ENCODE data around the gene TRPV3. TPM values are rescaled to one million over a fixed set of nuclear protein-coding genes. Genes with fewer than 3 reads are reported as not detected.

Gene TRPV3
- total RNA-seq = 1.0 and 4.7 TPM in 2 replicates

GRCh38 chr17:3557768-3558583 is at the start of gene TRPV3:
Gene TRPV3 (minus strand): TSS chr17:3557812. CDS start chr17:3554850, 2,962 bp downstream.

GRCh38 chr17:3475812-3476610 is 81.6 kb downstream of the TRPV3 start, which contains the start of gene ASPA:
Gene ASPA (plus strand): TSS chr17:3475997. CDS start chr17:3476160, 163 bp downstream.

GRCh38 chr17:3471599-3471998 is 86.0 kb downstream of the TRPV3 start, which contains the start of gene SPATA22:
Gene SPATA22 (minus strand): TSS chr17:3471819. CDS start chr17:3469325, 2,494 bp downstream.

Other genes with a start within 250 kb of the TRPV3 start
- not detected in 2 replicates for gene OR3A2, start 171.5 kb downstream of the TRPV3 start, total RNA-seq
- not detected in 2 replicates for gene OR1E1, start 159.4 kb downstream of the TRPV3 start, total RNA-seq
- not detected in 2 replicates for gene OR3A3, start 146.4 kb downstream of the TRPV3 start, total RNA-seq
- not detected in 2 replicates for gene OR1E2, start 124.0 kb downstream of the TRPV3 start, total RNA-seq
- 0.56 TPM in 1 of 2 replicates, not detected in the other for gene SPATA22, start 86.0 kb downstream of the TRPV3 start, total RNA-seq
- 7.0 and 7.8 TPM in 2 replicates for gene ASPA, start 81.8 kb downstream of the TRPV3 start, total RNA-seq
- 1.5 and 2.3 TPM in 2 replicates for gene TRPV1, start 51.6 kb upstream of the TRPV3 start, total RNA-seq
- 8.3 and 10.7 TPM in 2 replicates for gene SHPK, start 78.4 kb upstream of the TRPV3 start, total RNA-seq
- gene CTNS, start 78.9 kb upstream of the TRPV3 start, total RNA-seq = 13.9 and 23.1 TPM in 2 replicates
- 169 and 191 TPM in 2 replicates for gene TAX1BP3, start 110.8 kb upstream of the TRPV3 start, total RNA-seq
- gene EMC6, start 111.0 kb upstream of the TRPV3 start, total RNA-seq = 4.7 and 8.5 TPM in 2 replicates
- gene P2RX5, start 138.3 kb upstream of the TRPV3 start, total RNA-seq = 0.20 and 1.2 TPM in 2 replicates
- 0.31 and 1.6 TPM in 2 replicates for gene HASPIN, start 166.1 kb upstream of the TRPV3 start, total RNA-seq
- 5.7 and 13.4 TPM in 2 replicates for gene ITGAE, start 243.4 kb upstream of the TRPV3 start, total RNA-seq